Suprapubic skin (tissue), 4 donors: ENCODE data around the gene HNF1B. TPM values are rescaled to one million over a fixed set of nuclear protein-coding genes. Genes with fewer than 3 reads are reported as not detected.

ENCODE experiments used
- DNase-seq, 2 donors: peaks; one replicate each; pipeline ENCODE4 v3.0.0-alpha.2; 2019; ENCODE audit warnings: low spot score in 2 of 2
- H3K27ac ChIP-seq: fragments of 200-600 bp; sonication (generic); one replicate; pipeline ENCODE4 v1.5.1; 2019
- H3K27me3 ChIP-seq: fragments of 200-600 bp; sonication (generic); one replicate; pipeline ENCODE4 v1.5.1; 2019
- H3K36me3 ChIP-seq: fragments of 200-600 bp; sonication (generic); one replicate; pipeline ENCODE4 v1.5.1; 2019
- H3K4me1 ChIP-seq: fragments of 200-600 bp; sonication (generic); one replicate; pipeline ENCODE4 v1.5.1; 2019
- H3K4me3 ChIP-seq: fragments of 200-600 bp; sonication (generic); one replicate; pipeline ENCODE4 v1.5.1; 2019; ENCODE audit warnings: mild to moderate bottlenecking
- H3K9me3 ChIP-seq: fragments of 200-600 bp; sonication (generic); one replicate; pipeline ENCODE4 v1.5.1; 2019
- CTCF ChIP-seq, 2 donors: fragments of 200-600 bp in 1 of 2; fragments of 450-650 bp in 1 of 2; sonication (generic) in 1 of 2; IDR thresholded peaks; one replicate each; pipeline ENCODE4 v1.5.1; 2016 to 2019; ENCODE audit warnings: antibody characterized with exemption in 2 of 2, mild to moderate bottlenecking in 1 of 2, moderate library complexity in 1 of 2
- EP300 ChIP-seq: sonication (generic); formaldehyde crosslinking; IDR thresholded peaks from one replicate; pipeline ENCODE4 v1.6.1; 2017; ENCODE audit warnings: antibody characterized with exemption
- POLR2A ChIP-seq, 2 donors: fragments of 450-650 bp; IDR thresholded peaks; one replicate each; pipeline ENCODE4 v1.6.1; 2017; ENCODE audit warnings: antibody characterized with exemption in 2 of 2, mild to moderate bottlenecking in 2 of 2, moderate library complexity in 2 of 2
- POLR2AphosphoS5 ChIP-seq, 3 donors: sonication (generic); formaldehyde crosslinking; IDR thresholded peaks; one replicate each; pipeline ENCODE4 v1.6.1; 2017; ENCODE audit warnings: antibody characterized with exemption in 3 of 3
- WGBS: methylation state at CpG from one replicate; pipeline ENCODE4 v1.1.5; 2018; 5-methylcytosine and 5-hydroxymethylcytosine counted together
- total RNA-seq, 4 donors: library from RNA; depleted of rRNA; stranded (reverse); fragments of >200 nt; gene quantifications; one replicate each; pipeline ENCODE4 v1.1.0, GENCODE V29; 2016

HNF1B gene
- total RNA-seq, 4 donors from 2014 or later, result not detected

- no peak overlapping the region for H3K27ac ChIP-seq
- no peaks in the 10 kb centered on the region for H3K36me3 ChIP-seq
- peaks cover 87% of the 10 kb centered on the region for H3K27me3 ChIP-seq
- H3K4me3 ChIP-seq, result no peak overlapping the region
- no peak for TF ChIP-seq POLR2AphosphoS5 (IDR thresholded peaks at IDR 0.05)
- TF ChIP-seq EP300, result no peak
- no peak for TF ChIP-seq POLR2A (IDR thresholded peaks at IDR 0.05)
- TF ChIP-seq CTCF (IDR thresholded peaks at IDR 0.05), result no peak
- H3K4me1 ChIP-seq, result peaks cover 38% of the 10 kb centered on the region
- H3K9me3 ChIP-seq, result no peaks in the 10 kb centered on the region
- WGBS, result 45% methylated on average over 2 of the region's 2 CpGs
- DNase-seq, result no peak
Measured at GRCh38 chr17:37746617-37747016, 1.8 kb upstream of the HNF1B start.

- peaks cover 40% of the 10 kb centered on the region for H3K4me1 ChIP-seq
- peaks cover 89% of the 10 kb centered on the region for H3K27me3 ChIP-seq
- no peak overlapping the region for H3K4me3 ChIP-seq
- H3K9me3 ChIP-seq, result no peaks in the 10 kb centered on the region
- H3K27ac ChIP-seq, result no peak overlapping the region
- WGBS, result 23% methylated on average over 13 of the region's 20 CpGs
- TF ChIP-seq POLR2A (IDR thresholded peaks at IDR 0.05) (no peak), POLR2AphosphoS5 (IDR thresholded peaks at IDR 0.05) (no peak), CTCF (IDR thresholded peaks at IDR 0.05) (no peak)
- H3K36me3 ChIP-seq, result no peaks in the 10 kb centered on the region
- no peak for DNase-seq
Measured at GRCh38 chr17:37745801-37746426, 1.1 kb upstream of the HNF1B start.

- H3K27ac ChIP-seq, result no peak overlapping the region
Measured at GRCh38 chr17:37744633-37744927, 279 bp downstream of the HNF1B start.

GRCh38 chr17:37743875-37744632 lies 805 bp downstream of the HNF1B start:
- no peaks in the 10 kb centered on the region for H3K36me3 ChIP-seq
- under 1% methylated on average over 17 of the region's 61 CpGs for WGBS
- H3K4me3 ChIP-seq, result peak overlapping the region; percentile 43
- H3K27ac ChIP-seq, result no peak overlapping the region
- DNase-seq, result no peak
- H3K4me1 ChIP-seq, result peaks cover 40% of the 10 kb centered on the region
- TF ChIP-seq CTCF (IDR thresholded peaks at IDR 0.05), result no peak
- no peak for TF ChIP-seq EP300
- no peak for TF ChIP-seq POLR2AphosphoS5 (IDR thresholded peaks at IDR 0.05)
- no peak for TF ChIP-seq POLR2A (IDR thresholded peaks at IDR 0.05)
- H3K27me3 ChIP-seq, result peaks cover 97% of the 10 kb centered on the region
- no peaks in the 10 kb centered on the region for H3K9me3 ChIP-seq

More at GRCh38 chr17:37744633-37744927, 279 bp downstream of the HNF1B start:
- TF ChIP-seq EP300 (no peak), POLR2A (IDR thresholded peaks at IDR 0.05) (no peak), CTCF (IDR thresholded peaks at IDR 0.05) (no peak), POLR2AphosphoS5 (IDR thresholded peaks at IDR 0.05) (no peak)
- peaks cover 40% of the 10 kb centered on the region for H3K4me1 ChIP-seq
- H3K27me3 ChIP-seq, result peaks cover 97% of the 10 kb centered on the region
- H3K36me3 ChIP-seq, result no peaks in the 10 kb centered on the region
- DNase-seq, result no peak
- no peaks in the 10 kb centered on the region for H3K9me3 ChIP-seq
- 5% methylated on average over 8 of the region's 21 CpGs for WGBS
- no peak overlapping the region for H3K4me3 ChIP-seq

- Histone ChIP-seq H3K36me3 (no peaks in the 10 kb centered on the region), H3K27ac (no peak overlapping the region), H3K27me3 (peaks cover 99% of the 10 kb centered on the region), H3K9me3 (no peaks in the 10 kb centered on the region), H3K4me1 (peaks cover 40% of the 10 kb centered on the region), H3K4me3 (peak overlapping the region; percentile 43)
- WGBS, result 2% methylated on average over 10 of the region's 19 CpGs
- DNase-seq, result no peak
- TF ChIP-seq POLR2A (IDR thresholded peaks at IDR 0.05), result no peak
- TF ChIP-seq EP300, result no peak
- no peak for TF ChIP-seq POLR2AphosphoS5 (IDR thresholded peaks at IDR 0.05)
- TF ChIP-seq CTCF (IDR thresholded peaks at IDR 0.05), result no peak
Measured at GRCh38 chr17:37743612-37743874, 1.3 kb downstream of the HNF1B start.
